ENCODE measurements around the gene HSPB6. TPM values are rescaled to one million over a fixed set of nuclear protein-coding genes. Genes with fewer than 3 reads are reported as not detected.

The HSPB6 gene
- total and polyA plus RNA-seq, 4 donors: 13.2 to 44.8 (median 24.5) TPM

- Histone ChIP-seq H3K9ac (ENCODE audit: insufficient read depth in 1 of 2, low read length in 2 of 2) (no peak overlapping the region), H3K27me3 (ENCODE audit: control insufficient read depth in 3 of 3, insufficient read depth in 3 of 3, low read length in 2 of 3) (no peaks in the 10 kb centered on the region), H3K4me3 (no peak overlapping the region), H3K27ac (ENCODE audit: low read depth in 1 of 2, low read length in 1 of 2) (no peak overlapping the region), H3K36me3 (ENCODE audit: control insufficient read depth in 4 of 4, insufficient read depth in 4 of 4, low read length in 4 of 4) (peaks cover 0 to 28% (median 9%) of the 10 kb centered on the region in 4 donors), H3K9me3 (ENCODE audit: control insufficient read depth in 4 of 4, insufficient read depth in 3 of 4, low read length in 3 of 4) (no peaks in the 10 kb centered on the region), H3K4me1 (ENCODE audit: control insufficient read depth in 5 of 5, insufficient read depth in 5 of 5, low read length in 5 of 5) (no peaks in the 10 kb centered on the region)
- DNase-seq (no peak), ATAC-seq (ENCODE audit: insufficient read depth, low FRiP score) (no peak)
- no peak for TF ChIP-seq CTCF (IDR thresholded peaks at IDR 0.05; ENCODE audit: control extremely low read depth, extremely low read depth)
- WGBS, 2 donors: 88 to 90% methylated on average over 9 to 11 of the region's 11 CpGs
Measured at GRCh38 chr19:35766571-35767104, 9.8 kb upstream of the HSPB6 start.

GRCh38 chr19:35764432-35765315 is 7.8 kb upstream of the HSPB6 start:
- TF ChIP-seq CTCF (IDR thresholded peaks at IDR 0.05; ENCODE audit: control extremely low read depth, extremely low read depth): no peak
- H3K36me3 ChIP-seq (ENCODE audit: control insufficient read depth in 4 of 4, insufficient read depth in 4 of 4, low read length in 4 of 4): peaks cover 0 to 28% (median 13%) of the 10 kb centered on the region in 4 donors
- 91 to 93% methylated on average over 17 of the region's 17 CpGs for WGBS, 2 donors
- ATAC-seq (ENCODE audit: insufficient read depth, low FRiP score) (no peak), DNase-seq (no peak)
- peaks cover 0 to 2% (median 0%) of the 10 kb centered on the region in 4 donors for H3K9me3 ChIP-seq (ENCODE audit: control insufficient read depth in 4 of 4, insufficient read depth in 3 of 4, low read length in 3 of 4)
- H3K4me1 ChIP-seq (ENCODE audit: control insufficient read depth in 5 of 5, insufficient read depth in 5 of 5, low read length in 5 of 5): no peaks in the 10 kb centered on the region
- no peak overlapping the region for H3K9ac ChIP-seq (ENCODE audit: insufficient read depth in 1 of 2, low read length in 2 of 2)
- no peaks in the 10 kb centered on the region for H3K27me3 ChIP-seq (ENCODE audit: control insufficient read depth in 3 of 3, insufficient read depth in 3 of 3, low read length in 2 of 3)
- no peak overlapping the region for H3K4me3 ChIP-seq
- no peak overlapping the region for H3K27ac ChIP-seq (ENCODE audit: low read depth in 1 of 2, low read length in 1 of 2)

- ATAC-seq (ENCODE audit: insufficient read depth, low FRiP score) (no peak), DNase-seq (no peak)
- no peaks in the 10 kb centered on the region for H3K27me3 ChIP-seq (ENCODE audit: control insufficient read depth in 3 of 3, insufficient read depth in 3 of 3, low read length in 2 of 3)
- no peak overlapping the region for H3K9ac ChIP-seq (ENCODE audit: insufficient read depth in 1 of 2, low read length in 2 of 2)
- H3K4me3 ChIP-seq: no peak overlapping the region
- H3K27ac ChIP-seq (ENCODE audit: low read depth in 1 of 2, low read length in 1 of 2): no peak overlapping the region
- H3K4me1 ChIP-seq (ENCODE audit: control insufficient read depth in 5 of 5, insufficient read depth in 5 of 5, low read length in 5 of 5): peaks cover 0 to 24% (median 9%) of the 10 kb centered on the region in 5 donors
- H3K9me3 ChIP-seq (ENCODE audit: control insufficient read depth in 4 of 4, insufficient read depth in 3 of 4, low read length in 3 of 4): peaks cover 0 to 2% (median 0%) of the 10 kb centered on the region in 4 donors
- WGBS, 2 donors: 91 to 98% methylated on average over 4 of the region's 4 CpGs
- peaks cover 0 to 15% (median 15%) of the 10 kb centered on the region in 4 donors for H3K36me3 ChIP-seq (ENCODE audit: control insufficient read depth in 4 of 4, insufficient read depth in 4 of 4, low read length in 4 of 4)
- TF ChIP-seq CTCF (IDR thresholded peaks at IDR 0.05; ENCODE audit: control extremely low read depth, extremely low read depth): no peak
Measured at GRCh38 chr19:35760711-35761349, 4.0 kb upstream of the HSPB6 start.

Data from lung (tissue), 12 donors.